HepG2 (cell line): Measurements from ENCODE around the gene FOXK2. TPM values are rescaled to one million over a fixed set of nuclear protein-coding genes. Genes with fewer than 3 reads are reported as not detected.

Experiments used
- ARNT ChIP-seq: fragments of 450-650 bp; IDR thresholded peaks from 2 replicates; pipeline ENCODE4 v1.6.1; 2017
- MTA3 ChIP-seq: sonication (generic); formaldehyde crosslinking; IDR thresholded peaks from 2 replicates; pipeline ENCODE4 v1.4.0; 2020; ENCODE audit warnings: missing genetic modification reagents
- NFYB ChIP-seq: sonication (generic); formaldehyde crosslinking; IDR thresholded peaks from 2 replicates; pipeline ENCODE4 v1.4.0; 2020; ENCODE audit warnings: missing genetic modification reagents
- PCBP2 ChIP-seq: fragments of 200-400 bp; formaldehyde crosslinking; optimal IDR thresholded peaks from 2 replicates; pipeline ENCODE3; 2018; ENCODE audit warnings: low read length, low read depth; ENCODE audit not compliant: poor library complexity, severe bottlenecking
- POGK ChIP-seq: sonication (generic); formaldehyde crosslinking; conservative IDR thresholded peaks from 2 replicates; pipeline ENCODE4 v1.8.0; 2022; ENCODE audit warnings: mild to moderate bottlenecking, moderate library complexity, missing genetic modification reagents
- RARA ChIP-seq: IDR thresholded peaks from 2 replicates; pipeline ENCODE4 v1.6.1; 2016; ENCODE audit warnings: missing genetic modification reagents, missing compliant biosample characterization
- SNAPC4 ChIP-seq: sonication (generic); formaldehyde crosslinking; IDR thresholded peaks from 2 replicates; pipeline ENCODE4 v1.4.0; 2020; ENCODE audit warnings: mild to moderate bottlenecking, missing genetic modification reagents
- TMF1 ChIP-seq: sonication (generic); formaldehyde crosslinking; IDR thresholded peaks from 2 replicates; pipeline ENCODE4 v1.8.1; 2022; ENCODE audit warnings: low read depth, missing genetic modification reagents
- U2AF2 ChIP-seq: fragments of 200-400 bp; formaldehyde crosslinking; IDR thresholded peaks from 2 replicates; pipeline ENCODE4 v1.6.1; 2017; ENCODE audit warnings: low read depth, mild to moderate bottlenecking, low read length
- ZFP36 ChIP-seq: fragments of 150-350 bp; IDR thresholded peaks from 2 replicates; pipeline ENCODE4 v1.6.1; 2018; ENCODE audit warnings: borderline replicate concordance, low read length, low read depth; ENCODE audit not compliant: partially characterized antibody
- ZNF207 ChIP-seq: fragments of 450-650 bp; IDR thresholded peaks from 2 replicates; pipeline ENCODE4 v1.6.1; 2016; ENCODE audit warnings: antibody characterized with exemption, borderline replicate concordance
- ZNF609 ChIP-seq: sonication (generic); formaldehyde crosslinking; IDR thresholded peaks from 2 replicates; pipeline ENCODE4 v1.4.0; 2020; ENCODE audit warnings: mild to moderate bottlenecking, missing genetic modification reagents, borderline replicate concordance
- ZNF839 ChIP-seq: sonication (generic); formaldehyde crosslinking; IDR thresholded peaks from 2 replicates; pipeline ENCODE4 v1.4.0; 2020; ENCODE audit warnings: missing genetic modification reagents, mild to moderate bottlenecking, borderline replicate concordance
- polyA plus RNA-seq, 8 experiments: library from polyadenylated mRNA; depleted of rRNA in 3 of 8; stranded (reverse) in 7 of 8; unstranded in 1 of 8; fragments of >200 nt; fragmentation: Illumina TruSeq in 4 of 8; extraction: Trizol in 4 of 8; gene quantifications; 2 replicates each; pipeline versions ENCODE4 v1.2.1 to v1.2.3, GENCODE V29; 2011 to 2016; ENCODE audit warnings: low read depth in 4 of 8, missing spikeins in 1 of 8, mixed read lengths in 1 of 8; ENCODE audit not compliant: insufficient read depth in 1 of 8
- total RNA-seq, 5 experiments: library from RNA; depleted of rRNA; stranded (reverse); fragments of >200 nt; fragmentation: Illumina TruSeq; extraction: Trizol; gene quantifications; 2 replicates each; pipeline ENCODE4 v1.2.3, GENCODE V29; 2016; ENCODE audit warnings: low read depth in 1 of 5

Gene FOXK2
- total and polyA plus RNA-seq, 2 of the 13 experiments (the other 11 are each of a cell fraction or from before 2014, with no cell fraction given), result 67.1 to 67.2 TPM

GRCh38 chr17:82518826-82519810, at the start of gene FOXK2 (continued):
- TF ChIP-seq SNAPC4 (CRISPR knock-in tag) (no peak), TMF1 (CRISPR knock-in tag) (peak; percentile 81; the same call in 1 of the 2 replicates), NFYB (CRISPR knock-in tag) (peak; percentile 89), ZNF207 (no peak), ZNF609 (CRISPR knock-in tag) (peak; percentile 41; the same call in 1 of the 2 replicates), ARNT (no peak), RARA (peak; percentile 22; the same call in 1 of the 2 replicates), U2AF2 (no peak), ZNF839 (no peak), POGK (no peak; the same call in 1 of the 2 replicates), MTA3 (CRISPR knock-in tag) (no peak), PCBP2 (no peak), ZFP36 (no peak)
